B cell (primary cell): Measurements from ENCODE around the gene CNTNAP1. TPM values are rescaled to one million over a fixed set of nuclear protein-coding genes. Genes with fewer than 3 reads are reported as not detected.

Experiments
- ATAC-seq: fragments of 200-7000 bp; cut with Tn5 transposase; one replicate; pipeline ENCODE4 v1.10.0; 2021; ENCODE audit warnings: low read depth, mild to moderate bottlenecking, moderate number of reproducible peaks, moderate library complexity
- CTCF ChIA-PET: fragments of 350-600 bp; sonication (Branson Sonifier 250); formaldehyde crosslinking; loops from one replicate; lab custom pipeline; 2021; ENCODE audit warnings: antibody characterized with exemption, inconsistent platforms; lab: Charles Lee
- POLR2A ChIA-PET: fragments of 350-600 bp; sonication (Branson Sonifier 250); formaldehyde crosslinking; loops from one replicate; lab custom pipeline; 2021; ENCODE audit warnings: antibody characterized with exemption; lab: Charles Lee
- DNase-seq: peaks from one replicate; pipeline ENCODE4 v3.0.0; 2013
- H2AFZ ChIP-seq: 2 replicates; pipeline ENCODE4 v1.6.1; 2012; ENCODE audit warnings: mild to moderate bottlenecking, low read depth, low read length; ENCODE audit not compliant: insufficient read depth, poor library complexity, severe bottlenecking
- H3K27ac ChIP-seq, 2 donors: 1 replicate in 1 of 2; 2 replicates in 1 of 2; pipeline ENCODE4 v1.5.1; 2012 to 2013; ENCODE audit warnings: low read length in 2 of 2, mild to moderate bottlenecking in 2 of 2, moderate library complexity in 1 of 2
- H3K27me3 ChIP-seq, 4 experiments: fragments of 200-600 bp in 1 of 4; sonication (generic) in 1 of 4; replicated peaks in 1 of 4; 1 replicate in 2 of 4; 2 replicates in 2 of 4; pipeline versions ENCODE4 v1.6.1 to v1.7.0; 2013 to 2016; ENCODE audit warnings: low read length in 3 of 4, mild to moderate bottlenecking in 2 of 4, mixed read lengths in 1 of 4, moderate library complexity in 1 of 4; ENCODE audit not compliant: insufficient read depth in 4 of 4, control insufficient read depth in 3 of 4; ENCODE audit errors: control extremely low read depth in 1 of 4
- H3K36me3 ChIP-seq, 2 experiments: replicated peaks in 1 of 2; 1 replicate in 1 of 2; 2 replicates in 1 of 2; pipeline versions ENCODE4 v1.6.1 to v1.7.1; 2013; ENCODE audit warnings: low read length in 1 of 2; ENCODE audit not compliant: insufficient read depth in 2 of 2, control insufficient read depth in 1 of 2; ENCODE audit errors: control extremely low read depth in 1 of 2, extremely low read depth in 1 of 2
- H3K4me1 ChIP-seq, 2 donors: fragments of 200-600 bp in 1 of 2; sonication (generic) in 1 of 2; 1 replicate in 1 of 2; 2 replicates in 1 of 2; pipeline versions ENCODE4 v1.5.1 to v1.6.1; 2013 to 2017; ENCODE audit warnings: low read length in 2 of 2; ENCODE audit not compliant: control insufficient read depth in 2 of 2, insufficient read depth in 2 of 2
- H3K4me2 ChIP-seq: replicated peaks from 2 replicates; pipeline ENCODE3; 2012; ENCODE audit warnings: mild to moderate bottlenecking, low read depth, low read length; ENCODE audit not compliant: poor library complexity, severe bottlenecking
- H3K4me3 ChIP-seq, 5 experiments: fragments of 200-600 bp in 1 of 5; sonication (generic) in 1 of 5; 1 replicate in 3 of 5; 2 replicates in 2 of 5; pipeline versions ENCODE4 v1.5.1 to v1.7.0; 2011 to 2016; ENCODE audit warnings: low read length in 4 of 5, mild to moderate bottlenecking in 4 of 5, low read depth in 2 of 5, control low read depth in 1 of 5, moderate library complexity in 1 of 5; ENCODE audit not compliant: insufficient read depth in 1 of 5; ENCODE audit errors: control extremely low read depth in 1 of 5, extremely low read depth in 1 of 5
- H3K79me2 ChIP-seq: fragments of 200-600 bp; sonication (generic); one replicate; pipeline ENCODE4 v1.6.0; 2016; ENCODE audit warnings: low read length; ENCODE audit not compliant: control insufficient read depth, insufficient read depth
- H3K9ac ChIP-seq: fragments of 200-600 bp; sonication (generic); 2 replicates; pipeline ENCODE4 v1.6.1; 2017; ENCODE audit warnings: mild to moderate bottlenecking, low read length, moderate library complexity
- H3K9me3 ChIP-seq, 3 donors: one replicate each; pipeline versions ENCODE4 v1.6.1 to v1.7.1; 2013; ENCODE audit warnings: low read length in 2 of 3; ENCODE audit not compliant: control insufficient read depth in 2 of 3, insufficient read depth in 1 of 3; ENCODE audit errors: control extremely low read depth in 1 of 3
- H4K20me1 ChIP-seq: 2 replicates; pipeline ENCODE4 v1.6.0; 2012; ENCODE audit warnings: mild to moderate bottlenecking, low read length; ENCODE audit not compliant: insufficient read depth, control insufficient read depth, poor library complexity, severe bottlenecking
- H3K27ac Mint-ChIP-seq: one replicate; pipeline ENCODE4 v1.8.0; 2021; ENCODE audit warnings: mixed read lengths
- H3K27me3 Mint-ChIP-seq: one replicate; pipeline ENCODE4 v1.8.0; 2021; ENCODE audit warnings: mixed read lengths
- H3K4me1 Mint-ChIP-seq: one replicate; pipeline ENCODE4 v1.8.0; 2021; ENCODE audit warnings: mixed read lengths
- H3K4me3 Mint-ChIP-seq: one replicate; pipeline ENCODE4 v1.8.0; 2021; ENCODE audit warnings: mixed read lengths
- H3K9me3 Mint-ChIP-seq: one replicate; pipeline ENCODE4 v1.8.0; 2022; ENCODE audit warnings: mixed read lengths; ENCODE audit not compliant: insufficient read depth
- EZH2 ChIP-seq: IDR thresholded peaks from 2 replicates; pipeline ENCODE4 v1.6.1; 2012; ENCODE audit warnings: borderline replicate concordance, low read depth, mild to moderate bottlenecking, moderate library complexity, low read length; ENCODE audit not compliant: insufficient read depth, poor library complexity, severe bottlenecking
- WGBS: methylation state at CpG from one replicate; pipeline ENCODE4 v1.1.5; 2013; ENCODE audit warnings: missing lambda C conversion rate; ENCODE audit not compliant: insufficient coverage; 5-methylcytosine and 5-hydroxymethylcytosine counted together
- intact Hi-C: fragments of 100-400 bp; cut with micrococcal nuclease; formaldehyde crosslinking; loops from one replicate; pipeline ENCODE4 v1.10.0; 2022
- polyA plus RNA-seq: library from polyadenylated mRNA; depleted of rRNA; stranded (reverse); fragments of >200 nt; gene quantifications from 2 replicates; pipeline ENCODE4 v1.2.3, GENCODE V29; 2012
- total RNA-seq, 2 donors: library from RNA; stranded (reverse); fragments of 120-200 nt in 1 of 2; gene quantifications; 1 replicate in 1 of 2; 2 replicates in 1 of 2; pipeline versions ENCODE4 v1.2.3 to v1.2.4, GENCODE V29; 2013 to 2022
- TF ChIP-seq, protein P1 (sequence below): fragments of 200-600 bp; IDR thresholded peaks from one replicate; pipeline ENCODE4 v1.8.0; 2022; ENCODE audit warnings: antibody characterized with exemption, mild to moderate bottlenecking

CNTNAP1 gene
- total and polyA plus RNA-seq, 2 donors (not counting 1 experiment from before 2014, with no cell fraction given), result 3.5 to 4.7 TPM

DNA sequence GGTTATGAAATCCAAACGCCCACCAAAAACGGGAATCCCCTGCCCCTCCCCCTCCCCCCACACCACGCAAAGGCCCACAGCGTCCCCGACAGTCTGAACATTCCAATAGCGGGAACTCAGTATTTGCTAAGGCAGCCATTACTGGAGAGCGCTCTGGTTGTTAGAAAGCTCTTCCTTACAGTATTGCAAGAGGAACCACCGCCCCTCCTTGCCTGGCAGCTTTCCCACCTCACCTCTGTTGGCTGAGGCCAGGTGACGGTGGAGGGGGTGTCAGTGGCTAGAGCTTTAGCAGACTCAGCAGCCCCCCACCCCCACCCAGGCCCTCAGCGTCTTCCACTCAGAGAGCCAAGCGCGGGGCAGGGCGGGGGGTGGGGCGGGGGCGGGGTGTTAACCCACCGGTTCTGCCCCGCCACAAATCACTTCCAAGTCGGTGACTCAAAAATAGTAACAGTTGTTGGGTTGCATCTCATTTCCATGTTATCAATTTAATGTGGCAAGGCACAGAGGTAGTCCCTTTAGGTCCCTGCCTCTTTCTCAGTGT lies 3.3 kb upstream of the CNTNAP1 start:
- TF ChIP-seq, protein P1, sequence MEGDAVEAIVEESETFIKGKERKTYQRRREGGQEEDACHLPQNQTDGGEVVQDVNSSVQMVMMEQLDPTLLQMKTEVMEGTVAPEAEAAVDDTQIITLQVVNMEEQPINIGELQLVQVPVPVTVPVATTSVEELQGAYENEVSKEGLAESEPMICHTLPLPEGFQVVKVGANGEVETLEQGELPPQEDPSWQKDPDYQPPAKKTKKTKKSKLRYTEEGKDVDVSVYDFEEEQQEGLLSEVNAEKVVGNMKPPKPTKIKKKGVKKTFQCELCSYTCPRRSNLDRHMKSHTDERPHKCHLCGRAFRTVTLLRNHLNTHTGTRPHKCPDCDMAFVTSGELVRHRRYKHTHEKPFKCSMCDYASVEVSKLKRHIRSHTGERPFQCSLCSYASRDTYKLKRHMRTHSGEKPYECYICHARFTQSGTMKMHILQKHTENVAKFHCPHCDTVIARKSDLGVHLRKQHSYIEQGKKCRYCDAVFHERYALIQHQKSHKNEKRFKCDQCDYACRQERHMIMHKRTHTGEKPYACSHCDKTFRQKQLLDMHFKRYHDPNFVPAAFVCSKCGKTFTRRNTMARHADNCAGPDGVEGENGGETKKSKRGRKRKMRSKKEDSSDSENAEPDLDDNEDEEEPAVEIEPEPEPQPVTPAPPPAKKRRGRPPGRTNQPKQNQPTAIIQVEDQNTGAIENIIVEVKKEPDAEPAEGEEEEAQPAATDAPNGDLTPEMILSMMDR, result no peak
- no peak for TF ChIP-seq EZH2
- Histone ChIP-seq H3K27ac (peak overlapping the region in 1 of 2 donors; percentile 48), H3K4me1 (peaks cover 80 to 89% of the 10 kb centered on the region in 2 donors), H3K4me3 (peak overlapping the region in 4 of 5 experiments; percentile 45 to 75 (median 59)), H4K20me1 (peaks cover 31% of the 10 kb centered on the region), H3K9ac (peak overlapping the region; percentile 51), H2AFZ (peak overlapping the region; percentile 82), H3K36me3 (no peaks in the 10 kb centered on the region), H3K79me2 (no peaks in the 10 kb centered on the region), H3K4me2 (peak overlapping the region; percentile 99), H3K27me3 (peaks cover 0 to 56% (median 25%) of the 10 kb centered on the region in 4 experiments), H3K9me3 (peaks cover 0 to 26% (median 0%) of the 10 kb centered on the region in 3 donors)
- WGBS, result no CpG with 5 or more reads among the region's 18 CpGs
- intact Hi-C loops, result loop anchor here (1.0 to 10.0 kb wide), 10 partner anchors 9 to 484 kb away; partner anchors contain the start of genes ATP6V0A1, EZH1, GHDC and MLX
- H3K27me3 Mint-ChIP-seq, result peaks cover 14% of the 10 kb centered on the region
- H3K9me3 Mint-ChIP-seq, result no peaks in the 10 kb centered on the region
- peak overlapping the region; percentile 93 for H3K27ac Mint-ChIP-seq
- ATAC-seq (no peak), DNase-seq (peak; percentile 56)
- H3K4me3 Mint-ChIP-seq, result peak overlapping the region; percentile 92
- POLR2A ChIA-PET, result interaction anchor here (0.5 to 4.5 kb wide), 8 partner anchors 9 to 392 kb away, joined by 3 to 19 read pairs (median 5); partner anchors contain the start of genes NAGLU, PSMC3IP, RETREG3 and TUBG1
- peaks cover 74% of the 10 kb centered on the region for H3K4me1 Mint-ChIP-seq
- CTCF ChIA-PET, result interaction anchor here (0.7 to 4.9 kb wide), 13 partner anchors 8 to 145 kb away, joined by 3 to 72 read pairs (median 4); partner anchors contain the start of genes BECN1, MLX, PSMC3IP and RETREG3
